T follicular helper cell (primary cell): Measurements from ENCODE around the gene RXRA.

Experiments
- DNase-seq: peaks from one replicate; pipeline ENCODE4 v3.0.0-alpha.2; 2020; ENCODE audit warnings: low read depth

Gene RXRA

DNA sequence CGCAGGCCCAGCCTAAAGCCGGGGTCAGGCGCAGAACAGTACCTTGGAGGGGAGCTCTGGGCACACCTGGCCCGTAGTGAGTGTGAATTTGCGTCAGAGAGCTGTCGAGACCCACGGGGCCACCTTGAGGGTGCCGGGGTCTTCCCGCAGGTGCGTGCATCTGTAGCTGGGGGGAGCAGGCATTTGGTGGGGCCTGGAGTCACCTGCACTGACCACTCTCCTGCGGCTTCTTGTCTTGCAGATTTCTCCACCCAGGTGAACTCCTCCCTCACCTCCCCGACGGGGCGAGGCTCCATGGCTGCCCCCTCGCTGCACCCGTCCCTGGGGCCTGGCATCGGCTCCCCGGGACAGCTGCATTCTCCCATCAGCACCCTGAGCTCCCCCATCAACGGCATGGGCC lies 75.1 kb downstream of the RXRA start:
- no peak for DNase-seq

DNA sequence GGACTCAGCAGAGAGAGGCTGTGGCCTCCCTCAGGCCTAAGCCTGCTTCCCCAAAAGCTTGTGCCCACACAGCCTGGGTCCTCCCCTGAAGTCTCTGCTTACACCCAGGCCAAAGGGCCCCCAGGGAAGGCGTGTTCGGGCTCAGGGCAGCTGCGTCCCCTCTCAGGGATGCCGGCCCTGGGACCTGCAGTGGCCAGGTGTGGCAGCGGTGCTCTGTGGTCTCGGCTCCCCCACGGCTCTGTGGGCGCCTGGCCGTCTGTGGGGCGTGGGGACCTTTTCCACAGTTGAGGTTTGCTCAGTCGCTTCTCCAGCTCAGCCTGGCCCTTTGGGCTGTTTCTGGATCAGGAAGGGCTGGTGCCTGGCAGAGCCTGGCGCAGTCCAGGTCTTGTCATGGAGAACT lies 75.9 kb downstream of the RXRA start:
- DNase-seq, result no peak

- DNase-seq, result no peak
Observed at GRCh38 chr9:134403292-134403681, 77.0 kb downstream of the RXRA start.

DNA sequence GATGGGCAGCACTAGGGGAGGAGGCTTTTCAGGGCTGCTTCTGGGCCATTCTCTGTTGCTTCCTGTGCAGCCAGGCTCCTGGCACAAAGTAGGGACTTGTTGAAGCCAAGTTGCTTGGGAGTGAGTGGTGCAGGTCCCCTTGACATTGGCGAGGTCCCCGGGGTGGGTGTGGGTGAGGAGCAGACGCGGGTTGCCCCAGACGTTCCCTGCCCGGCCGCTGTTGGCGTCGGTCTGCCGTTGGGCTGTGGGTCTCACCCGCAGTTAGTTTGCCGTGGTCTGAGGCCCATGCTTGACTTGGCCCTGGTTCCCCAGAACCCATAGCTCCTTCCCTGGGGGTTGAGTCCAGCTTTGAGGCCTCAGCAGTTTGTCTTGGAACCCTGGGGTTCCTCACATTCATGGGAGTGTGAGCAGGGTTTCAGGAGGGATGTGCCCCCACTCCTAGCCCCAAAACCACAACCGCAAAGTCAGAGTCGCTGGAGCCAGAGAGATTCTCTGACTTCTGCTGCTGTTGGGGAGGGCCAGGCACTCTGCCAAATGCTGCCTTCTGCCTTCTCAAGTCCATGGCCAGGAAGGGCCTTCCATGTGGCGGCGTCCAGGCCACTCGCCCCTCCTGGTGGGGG lies 77.5 kb downstream of the RXRA start:
- DNase-seq, result no peak

- no peak for DNase-seq
Observed at GRCh38 chr9:134404376-134405358, 78.4 kb downstream of the RXRA start.

- no peak for DNase-seq
Observed at GRCh38 chr9:134405527-134405926, 79.3 kb downstream of the RXRA start.

DNA sequence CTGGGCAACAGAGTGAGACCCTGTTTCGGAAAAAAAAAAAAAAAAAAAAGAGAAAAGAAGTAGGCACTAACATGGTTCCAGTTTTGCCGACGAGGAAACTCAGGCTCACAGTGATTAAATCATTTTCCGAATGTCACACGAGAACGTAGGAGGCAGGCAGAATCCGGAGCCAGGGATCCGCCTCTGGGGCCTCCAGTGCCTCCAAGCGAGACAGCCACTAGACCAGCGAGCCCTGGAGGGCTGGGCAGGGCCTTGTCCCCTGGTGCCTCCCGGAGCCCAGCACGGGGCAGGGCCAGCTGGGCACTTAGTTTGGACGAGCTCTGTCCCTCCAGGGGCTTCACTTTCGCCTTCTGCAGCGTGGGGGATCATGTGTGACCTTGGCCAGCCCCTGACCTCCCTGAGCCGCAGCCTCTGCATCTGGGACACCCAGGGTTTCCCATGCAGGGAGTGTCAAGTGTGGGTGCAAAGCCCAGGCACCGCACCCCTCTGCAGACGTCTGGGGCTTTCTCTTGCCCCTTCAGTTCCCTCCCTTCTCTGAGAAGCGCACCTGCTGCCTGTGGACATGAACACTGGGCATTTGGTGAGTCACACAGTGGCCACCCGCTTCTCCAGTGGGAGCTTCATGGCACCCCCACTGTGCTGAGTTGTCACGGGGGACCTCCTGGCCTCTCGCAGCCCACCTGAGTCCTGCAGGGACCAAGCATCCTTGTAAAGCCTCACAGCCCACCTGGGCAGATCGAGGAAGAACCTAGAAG lies 80.3 kb downstream of the RXRA start:
- no peak for DNase-seq

DNA sequence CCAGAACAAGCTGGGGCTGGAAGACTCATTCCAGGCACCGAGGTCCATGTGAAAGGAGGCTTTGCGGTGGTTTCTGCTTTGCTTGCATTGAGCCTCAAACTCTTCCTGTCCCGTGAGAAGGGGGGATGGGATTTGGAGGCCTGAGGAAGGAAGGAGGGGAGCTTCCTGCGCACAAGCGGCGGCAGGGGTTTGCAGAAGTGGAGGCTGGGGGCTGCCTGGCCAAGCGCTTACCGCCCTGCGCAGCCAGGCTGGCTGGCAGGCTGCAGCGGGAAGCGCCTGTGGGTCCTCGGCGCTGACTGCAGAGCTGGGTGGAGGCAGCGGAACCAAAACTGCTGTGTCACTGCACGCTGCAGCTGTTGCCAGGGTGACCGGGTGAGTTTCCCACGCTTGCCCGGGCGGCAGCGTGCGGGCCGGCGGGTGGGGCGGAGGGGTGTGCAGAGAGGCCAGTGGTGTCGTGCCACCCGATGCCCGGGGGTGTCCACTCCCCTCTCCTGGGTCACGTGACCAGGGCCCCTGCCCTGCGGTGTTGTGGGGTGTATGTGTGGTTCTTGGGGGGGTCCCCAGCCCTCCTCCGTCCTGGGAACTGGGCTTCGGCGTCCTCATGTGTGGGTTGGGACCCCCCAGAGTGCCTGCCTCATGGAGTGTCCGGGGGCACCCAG lies 81.0 kb downstream of the RXRA start:
- peak; percentile 58 for DNase-seq

DNA sequence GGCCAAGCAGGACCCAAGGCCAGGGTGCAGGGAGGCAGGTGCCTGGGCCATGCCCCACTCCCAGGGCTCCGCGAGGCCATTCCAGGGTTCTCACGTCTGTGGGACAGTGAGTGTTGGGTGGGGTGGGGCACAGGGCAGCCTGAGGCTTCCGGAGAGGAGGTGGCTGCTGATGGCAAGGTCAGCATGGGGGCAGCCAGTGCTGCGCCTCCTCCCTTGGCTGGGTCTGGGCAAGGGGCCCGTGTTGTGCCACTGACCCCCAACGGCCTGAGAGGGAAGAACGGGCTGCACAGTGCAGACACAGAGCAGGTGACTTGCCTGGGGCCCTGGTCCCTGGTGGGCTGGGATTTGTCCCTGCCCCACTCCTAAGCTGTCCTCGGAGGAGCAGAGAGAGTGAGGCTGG lies 82.1 kb downstream of the RXRA start:
- no peak for DNase-seq

DNA sequence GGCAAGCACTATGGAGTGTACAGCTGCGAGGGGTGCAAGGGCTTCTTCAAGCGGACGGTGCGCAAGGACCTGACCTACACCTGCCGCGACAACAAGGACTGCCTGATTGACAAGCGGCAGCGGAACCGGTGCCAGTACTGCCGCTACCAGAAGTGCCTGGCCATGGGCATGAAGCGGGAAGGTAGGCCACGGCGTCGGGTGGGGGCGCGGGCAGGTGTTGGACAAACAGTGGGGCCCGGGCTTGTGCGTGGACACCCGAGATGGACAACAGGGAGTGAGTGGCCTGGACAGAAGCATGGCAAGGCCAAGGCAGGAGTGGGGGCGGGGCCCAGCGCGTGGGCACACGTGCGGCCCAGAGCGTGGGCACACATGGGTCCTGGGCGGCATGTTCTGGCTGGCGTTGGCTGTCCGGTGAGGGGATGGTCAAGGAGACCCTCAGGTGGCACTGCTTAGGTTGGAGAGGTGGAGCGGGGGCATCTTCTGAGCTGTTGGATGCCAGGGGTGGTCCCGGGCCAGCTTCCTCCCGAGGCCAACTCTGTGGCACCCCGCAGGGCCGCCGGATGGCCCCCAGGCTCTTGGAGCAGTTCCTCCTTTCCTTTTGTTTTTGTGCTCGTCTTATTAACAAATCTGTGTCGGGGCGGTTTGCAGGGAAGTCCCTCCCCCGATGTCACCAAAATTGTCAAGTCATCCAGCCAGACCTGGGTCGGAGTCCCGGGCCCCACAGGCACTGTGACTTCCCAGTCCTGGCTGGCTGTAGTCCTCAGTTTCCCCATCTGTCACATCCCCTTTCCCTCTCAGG lies 82.9 kb downstream of the RXRA start:
- DNase-seq, result no peak

GRCh38 chr9:134410071-134410834 lies 84.0 kb downstream of the RXRA start:
- DNase-seq, result no peak

- DNase-seq, result no peak
Observed at GRCh38 chr9:134410835-134411217, 84.6 kb downstream of the RXRA start.

- DNase-seq, result no peak
Observed at GRCh38 chr9:134411440-134412297, 85.4 kb downstream of the RXRA start.

DNA sequence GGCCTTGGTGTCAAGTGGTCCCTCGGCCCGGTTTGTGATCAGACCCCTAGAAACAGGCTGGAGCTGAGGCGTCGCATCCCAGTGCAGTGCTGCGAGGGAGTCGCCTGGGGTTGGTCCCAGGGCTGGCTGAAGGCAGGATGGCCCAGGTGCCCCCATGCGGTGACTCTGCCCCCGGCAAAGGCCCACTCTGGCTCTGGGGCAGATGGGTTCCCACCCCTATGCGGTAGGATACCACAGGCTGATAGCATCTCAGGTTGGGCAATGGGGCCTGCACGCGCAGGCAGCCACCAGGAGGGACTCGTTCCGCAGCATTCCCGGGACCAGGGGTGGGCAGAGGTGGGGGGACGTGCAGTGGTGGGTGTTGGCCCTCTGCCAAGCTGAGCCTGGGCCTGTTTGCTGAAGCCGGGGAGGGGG lies 86.0 kb downstream of the RXRA start:
- no peak for DNase-seq

GRCh38 chr9:134413112-134413715 lies 87.0 kb downstream of the RXRA start:
- no peak for DNase-seq

DNA sequence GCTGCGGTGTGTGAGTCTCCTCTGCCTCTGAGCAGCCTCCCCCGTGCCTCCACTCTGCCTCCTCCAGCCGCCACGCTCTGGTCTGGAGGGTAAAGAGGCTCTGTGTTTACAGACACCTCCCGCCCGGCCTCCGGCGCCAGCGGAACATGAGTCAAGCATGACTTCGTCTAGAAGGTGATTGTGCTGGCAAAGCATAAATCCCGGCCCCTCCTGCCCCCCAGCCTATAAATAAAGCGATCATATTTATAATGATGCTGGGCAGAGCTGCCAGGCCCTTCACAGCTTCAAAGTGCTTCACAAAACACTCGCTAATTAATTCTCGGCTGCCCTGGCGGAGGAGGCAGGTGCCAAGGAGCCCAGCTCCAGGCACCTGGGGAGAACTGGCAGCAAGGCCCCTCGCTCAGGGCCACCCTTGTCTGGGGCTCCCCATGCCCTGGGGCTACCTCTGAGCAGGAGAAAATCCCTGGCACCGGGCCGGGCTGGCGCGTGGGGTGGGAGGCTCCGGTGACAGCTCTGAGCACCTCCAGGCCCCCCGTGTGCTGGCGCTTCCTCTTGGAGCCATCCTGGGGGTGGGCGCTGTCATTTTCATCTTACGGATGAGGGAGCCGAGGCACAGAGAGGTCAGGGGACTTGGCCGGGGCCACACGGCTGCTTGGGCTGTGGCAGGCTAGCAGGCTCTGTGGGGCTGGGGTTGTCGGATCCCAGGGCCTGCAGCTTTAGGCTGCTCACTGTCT lies 87.8 kb downstream of the RXRA start:
- no peak for DNase-seq

DNA sequence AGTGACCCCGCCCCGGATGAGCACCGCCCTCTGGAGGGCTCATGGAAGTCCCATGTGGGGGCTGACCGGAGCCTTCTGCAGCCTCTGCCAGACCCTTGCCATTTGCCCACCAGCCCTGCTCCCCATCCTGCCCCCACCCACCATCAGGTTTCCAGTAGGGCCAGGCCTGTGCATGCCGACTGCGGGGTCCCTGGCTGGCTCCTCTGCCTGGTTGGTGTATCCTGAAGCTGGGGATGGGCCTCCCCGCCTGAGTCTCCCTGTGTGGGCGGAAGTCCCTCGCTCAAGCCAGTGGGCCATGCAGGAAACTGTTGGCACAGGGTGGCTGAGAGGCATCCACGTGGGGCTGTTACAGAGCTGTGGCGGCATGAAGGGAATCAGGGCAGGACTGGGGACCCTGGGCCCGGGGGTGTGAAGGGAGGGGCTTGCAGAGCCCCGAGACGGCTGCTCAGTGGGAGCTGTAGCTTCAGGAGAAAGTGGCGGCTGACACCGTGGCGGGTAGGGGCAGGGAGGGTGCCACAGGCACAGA lies 88.7 kb downstream of the RXRA start:
- DNase-seq, result no peak

DNA sequence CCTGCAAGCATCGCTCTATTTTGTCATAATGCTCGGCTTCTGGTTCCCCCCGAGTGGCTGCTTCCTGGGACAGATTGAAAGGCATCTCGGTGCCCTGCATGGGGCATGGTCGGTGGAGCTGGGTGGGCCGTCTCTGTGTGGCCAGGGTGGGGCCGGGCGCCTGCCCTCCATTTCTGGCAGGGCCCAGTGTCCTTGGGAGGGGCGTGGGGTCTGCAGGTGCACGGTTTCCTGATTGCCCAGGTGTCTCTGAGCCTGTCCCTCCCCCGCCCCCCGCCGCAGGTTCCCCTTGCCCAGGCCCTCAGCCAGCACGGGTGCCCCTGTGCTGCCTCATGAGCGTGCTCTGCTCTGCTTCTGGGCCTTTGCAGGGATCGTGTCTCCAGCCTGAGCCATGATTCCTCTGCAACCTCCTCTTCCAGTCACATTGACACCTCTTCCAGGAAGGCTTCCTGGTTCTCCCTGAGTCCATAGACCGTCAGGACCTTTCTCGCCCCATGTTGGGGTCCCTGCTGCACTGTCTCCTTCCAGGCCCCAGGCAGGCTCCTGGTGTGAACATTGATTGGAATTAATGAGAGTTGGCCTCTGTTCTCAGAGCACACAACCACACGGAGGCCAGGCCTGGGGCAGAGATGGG lies 90.2 kb downstream of the RXRA start:
- no peak for DNase-seq
